Inflammatory macrophage treated with lipopolysaccharide for 4 hours (primary cell): ENCODE measurements around the gene WFS1.

Experiments
- DNase-seq: peaks from one replicate; pipeline ENCODE4 v3.0.0-alpha.2; 2020

The WFS1 gene

DNA sequence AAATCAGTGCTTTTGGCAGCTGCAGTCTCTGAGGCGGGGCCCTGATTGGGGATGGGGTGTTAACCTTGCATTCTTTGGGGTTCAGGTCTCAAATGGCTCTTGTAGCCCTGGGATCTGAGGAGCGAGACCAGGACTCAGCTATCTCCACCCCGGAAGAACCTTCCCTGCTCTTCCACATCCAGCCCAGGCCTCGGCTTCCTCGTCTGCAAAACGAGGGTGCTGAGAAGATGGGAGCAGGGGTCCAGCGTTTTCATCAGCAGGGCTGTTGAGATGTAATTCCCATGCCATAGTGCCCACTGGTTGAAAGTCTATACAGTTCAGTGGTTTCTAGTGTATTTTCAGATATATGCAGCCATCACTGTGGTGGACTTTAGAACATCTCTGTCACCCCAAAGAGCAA lies 34.6 kb upstream of the WFS1 start:
- no peak for DNase-seq

DNA sequence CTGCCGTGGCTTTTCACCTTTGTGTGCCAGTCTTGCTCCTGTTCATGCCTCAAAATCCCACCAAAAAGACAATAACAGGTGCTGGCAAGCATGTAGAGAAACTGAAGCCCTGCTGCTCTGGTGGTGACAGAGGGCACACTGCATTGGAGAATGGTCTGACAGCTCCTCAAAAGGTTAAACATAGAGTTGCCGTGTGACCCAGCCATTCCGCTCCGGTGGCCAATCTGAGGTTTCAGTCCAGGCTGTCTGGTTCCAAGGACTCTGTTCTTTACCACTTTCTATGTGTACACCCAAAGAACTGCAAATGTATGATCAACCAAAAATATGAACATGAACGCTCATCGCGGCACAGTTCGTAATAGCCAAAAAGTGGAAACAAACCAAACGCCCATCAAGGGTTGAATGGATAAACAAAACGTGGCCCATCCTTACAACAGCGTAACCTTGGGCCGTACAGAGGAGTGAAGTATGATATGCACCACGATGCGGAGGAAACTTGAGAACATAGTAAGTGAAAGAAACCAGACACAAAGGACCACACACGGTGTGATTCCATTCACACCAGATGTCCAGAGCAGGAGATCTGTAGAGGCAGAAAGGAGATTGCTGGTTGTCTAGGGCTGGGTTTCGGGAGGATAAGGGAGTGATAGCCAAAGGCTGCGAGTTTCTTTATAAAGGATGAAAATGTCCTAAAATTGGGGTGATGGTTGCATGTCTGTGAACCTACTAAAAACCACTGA lies 33.6 kb upstream of the WFS1 start:
- DNase-seq = no peak

DNA sequence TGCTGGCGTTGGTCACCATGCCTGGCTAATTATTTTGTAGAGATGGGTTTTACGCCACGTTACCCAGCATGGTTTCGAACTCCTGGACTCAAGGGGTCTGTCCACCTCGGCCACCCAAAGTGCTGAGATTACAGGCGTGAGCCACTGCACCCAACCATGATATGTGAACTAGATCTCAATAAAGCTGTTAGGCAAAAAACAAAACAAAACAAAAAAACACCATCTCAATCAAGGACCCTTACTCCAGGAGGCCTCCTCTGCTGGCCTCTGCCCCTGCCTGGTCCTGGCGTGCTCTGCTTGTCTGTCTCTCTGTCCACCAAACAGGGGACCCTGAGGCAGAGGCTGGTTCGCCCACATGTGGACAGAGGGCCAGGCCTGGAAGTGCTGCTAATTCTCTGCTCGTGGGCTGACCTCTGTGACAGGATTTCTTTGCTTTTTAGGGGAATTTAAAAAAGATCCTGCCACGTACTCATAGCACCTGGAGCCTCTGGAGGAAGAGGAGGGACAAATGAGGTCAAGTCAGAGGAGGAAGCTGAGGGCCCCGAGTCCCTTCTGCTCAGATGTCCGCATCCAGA lies 32.7 kb upstream of the WFS1 start:
- no peak for DNase-seq

DNA sequence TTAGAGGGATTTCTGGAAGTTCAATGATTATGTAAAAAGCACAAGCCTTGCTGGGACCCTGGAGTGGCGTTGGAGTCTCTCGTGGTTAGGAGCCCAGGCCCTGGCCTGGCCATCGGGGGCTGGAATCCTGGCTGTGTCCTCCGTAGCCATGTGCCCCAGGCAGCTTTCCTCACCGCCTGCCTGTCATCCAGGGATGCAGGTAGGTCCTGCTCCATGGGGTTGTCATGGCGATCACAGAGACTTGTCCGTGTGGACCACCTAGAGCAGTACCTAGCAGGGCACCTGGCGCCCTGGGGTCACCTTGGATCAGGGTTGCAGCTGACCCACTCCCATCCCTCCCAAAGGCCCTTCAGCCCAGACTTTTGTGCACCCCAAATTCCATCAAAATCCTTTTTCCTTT lies 30.2 kb upstream of the WFS1 start:
- no peak for DNase-seq

DNA sequence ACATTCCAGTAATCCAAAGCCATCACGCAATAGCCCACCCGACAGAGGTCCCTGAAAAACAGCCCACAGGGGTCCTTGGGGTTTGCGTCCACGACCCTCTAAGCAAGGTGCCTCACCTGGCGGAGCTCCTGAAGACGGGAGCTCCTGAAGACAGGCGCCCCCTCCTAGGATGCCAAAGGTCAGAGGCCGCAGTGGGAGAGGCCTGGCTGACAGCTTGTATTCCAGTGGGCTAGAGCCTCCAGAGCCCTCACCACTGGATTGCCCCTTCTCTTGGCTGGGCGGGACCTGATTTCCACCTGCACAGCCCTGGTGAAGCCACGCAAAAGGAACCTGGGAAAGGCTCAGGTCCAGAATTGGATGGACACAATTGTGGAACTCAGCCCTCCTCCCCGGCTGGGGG lies 29.7 kb upstream of the WFS1 start:
- DNase-seq = no peak

DNA sequence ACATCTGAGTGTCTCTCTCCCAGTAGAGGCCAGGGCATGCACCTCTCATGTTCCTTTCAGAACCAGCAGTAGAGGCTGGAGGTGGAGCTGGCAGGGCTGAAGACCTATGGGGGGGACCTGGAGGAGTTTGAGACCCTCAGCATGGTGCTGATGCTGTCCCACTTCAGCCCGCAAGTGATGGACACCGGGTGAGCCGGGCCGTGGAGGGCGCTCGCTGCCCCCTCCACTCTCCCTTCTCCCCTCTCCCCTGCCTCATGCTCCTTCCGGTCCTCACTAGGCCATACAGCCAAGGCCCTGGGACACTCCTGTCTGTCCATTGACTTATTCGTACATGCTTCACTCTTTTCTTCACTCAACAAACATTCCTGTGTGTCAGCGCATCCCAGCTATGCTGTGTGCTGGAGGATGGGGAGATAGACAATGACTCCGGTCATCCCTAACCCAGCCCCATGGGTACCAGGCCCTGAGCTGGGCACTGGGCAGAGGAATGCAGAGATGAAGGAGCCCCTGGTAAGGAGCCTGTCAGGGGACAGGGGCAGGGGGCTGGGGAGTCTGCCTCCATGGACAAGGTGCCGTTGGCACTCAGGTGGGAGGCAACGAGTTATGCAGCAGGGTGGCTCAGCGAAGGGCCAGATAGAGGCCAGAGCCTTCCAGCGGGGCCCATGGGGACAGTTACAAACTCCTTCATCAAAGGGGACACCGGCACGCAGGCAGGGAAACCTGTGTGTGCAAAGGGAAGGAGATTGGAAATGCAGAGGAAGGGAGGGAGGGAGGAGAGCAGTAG lies 28.4 kb upstream of the WFS1 start:
- DNase-seq = no peak

DNA sequence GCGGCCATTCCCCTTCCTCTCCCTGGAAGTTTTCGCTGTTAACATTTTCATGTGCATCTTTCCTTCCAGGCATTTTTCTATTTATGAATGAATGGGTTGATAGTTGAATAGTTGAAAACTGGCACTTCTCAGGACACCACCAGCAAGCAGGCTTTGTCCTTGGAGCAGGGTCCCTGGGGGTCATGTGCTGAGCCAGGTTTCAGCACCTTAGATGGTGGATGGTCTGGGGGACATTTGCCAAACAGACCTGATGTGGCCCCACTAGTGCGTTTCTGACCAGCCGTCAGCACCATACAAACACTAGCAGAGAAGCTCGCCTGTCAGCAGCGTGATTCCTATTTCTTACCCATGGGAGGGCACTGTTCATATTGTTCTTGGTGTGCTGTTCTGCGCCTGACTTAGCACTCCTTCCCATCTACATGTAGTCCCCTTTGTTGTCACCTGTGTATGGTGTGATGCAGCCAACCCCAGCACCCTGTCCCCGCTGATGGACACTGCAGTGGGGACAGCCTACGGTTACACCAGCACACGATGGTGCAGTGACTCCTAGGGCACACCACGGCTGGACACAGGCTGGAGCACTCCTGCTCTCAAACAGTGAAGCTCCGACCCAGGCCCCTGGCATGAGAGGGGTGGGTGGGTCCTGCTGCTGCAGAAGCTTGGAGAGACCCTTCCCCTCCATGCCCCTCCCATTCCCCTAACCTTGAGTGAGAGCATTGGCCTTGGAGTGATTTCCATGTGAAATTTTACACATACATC lies 27.2 kb upstream of the WFS1 start:
- no peak for DNase-seq

DNA sequence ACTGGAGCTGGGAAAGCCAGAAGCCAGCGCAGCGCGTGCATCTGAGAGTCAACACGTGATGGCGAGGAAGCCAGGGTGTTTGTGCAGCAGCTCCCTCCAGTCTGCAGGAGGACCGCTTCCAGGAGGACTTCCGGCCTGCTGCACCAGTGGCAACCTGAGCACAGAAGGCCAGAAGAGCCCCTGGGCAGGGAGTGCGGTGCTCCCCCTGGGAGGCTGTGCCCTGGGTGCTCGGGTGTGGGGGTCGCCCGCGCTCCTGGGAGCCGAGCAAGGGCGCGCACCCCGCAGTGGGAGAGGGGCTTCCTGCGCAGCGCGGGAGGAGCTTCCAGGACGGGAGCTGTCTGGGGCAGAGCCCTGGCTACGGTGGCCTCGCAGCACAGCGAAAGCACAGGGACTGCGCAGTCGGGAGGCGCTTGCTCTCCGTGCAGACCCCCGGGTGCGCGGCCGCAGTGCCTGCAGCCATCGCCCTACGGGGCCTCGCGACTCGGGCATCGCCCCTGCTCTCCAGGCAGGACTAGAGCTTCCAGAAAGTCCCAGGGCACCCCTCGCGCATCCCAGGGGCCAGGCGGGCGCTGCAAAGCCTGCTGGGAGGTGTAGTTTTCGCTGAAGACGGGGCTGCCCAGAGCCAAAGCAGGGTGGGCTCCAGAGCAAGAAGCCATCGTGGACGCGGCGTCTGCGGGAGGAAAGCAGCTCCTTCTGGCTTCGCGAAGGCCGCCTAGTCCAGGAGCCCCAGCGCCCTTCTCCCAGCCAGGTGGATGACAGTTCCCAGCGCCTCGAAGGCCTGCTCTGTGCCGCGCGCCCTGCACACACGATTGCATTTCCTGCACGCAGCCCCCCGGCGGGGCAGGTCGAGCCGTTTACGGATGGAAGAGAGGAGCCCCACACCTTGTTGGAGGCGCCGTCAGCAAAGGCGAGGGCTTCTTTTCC lies 24.1 kb upstream of the WFS1 start:
- DNase-seq = no peak

DNA sequence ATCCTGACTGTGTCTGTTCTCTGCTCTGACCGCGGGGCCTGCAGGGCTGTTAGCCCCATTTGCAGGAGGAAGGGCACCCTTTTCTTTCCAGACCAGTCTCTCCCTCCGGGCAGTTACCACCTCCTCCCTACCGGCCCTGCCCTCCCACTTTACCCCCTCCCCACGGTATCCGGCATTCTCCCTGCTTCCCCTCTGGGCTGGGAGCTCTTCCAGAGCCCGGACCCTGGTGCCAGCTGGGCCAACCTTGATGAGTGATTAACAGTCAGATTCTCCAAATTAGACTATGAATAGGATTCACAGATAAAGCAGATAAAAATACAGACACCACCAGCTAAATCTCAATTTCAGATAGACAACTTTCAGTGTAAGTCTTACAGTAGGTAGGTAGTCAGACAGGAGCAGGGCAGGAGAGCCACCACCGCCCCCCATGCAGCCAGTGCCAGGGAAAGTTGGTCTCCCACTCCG lies 23.4 kb upstream of the WFS1 start:
- no peak for DNase-seq

DNA sequence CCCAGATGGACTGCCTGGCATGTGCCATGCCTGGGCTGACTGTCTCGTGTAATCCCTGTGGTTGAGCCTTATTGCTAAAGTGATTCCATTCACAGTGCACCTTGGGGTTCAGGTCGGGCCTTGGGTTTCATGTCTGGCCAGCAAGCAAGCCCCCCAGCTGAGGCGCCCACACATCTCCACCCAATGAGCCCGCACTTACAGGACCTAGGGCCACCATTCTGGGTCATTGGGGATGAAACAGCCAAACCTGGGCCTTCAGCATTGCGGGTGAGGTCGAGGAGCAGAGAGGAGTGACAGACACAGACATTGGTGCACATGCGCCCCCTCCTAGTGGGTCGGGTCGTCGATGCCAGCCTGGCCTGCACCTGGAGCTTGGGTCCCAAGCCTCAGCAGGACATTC lies 21.3 kb upstream of the WFS1 start:
- no peak for DNase-seq

DNA sequence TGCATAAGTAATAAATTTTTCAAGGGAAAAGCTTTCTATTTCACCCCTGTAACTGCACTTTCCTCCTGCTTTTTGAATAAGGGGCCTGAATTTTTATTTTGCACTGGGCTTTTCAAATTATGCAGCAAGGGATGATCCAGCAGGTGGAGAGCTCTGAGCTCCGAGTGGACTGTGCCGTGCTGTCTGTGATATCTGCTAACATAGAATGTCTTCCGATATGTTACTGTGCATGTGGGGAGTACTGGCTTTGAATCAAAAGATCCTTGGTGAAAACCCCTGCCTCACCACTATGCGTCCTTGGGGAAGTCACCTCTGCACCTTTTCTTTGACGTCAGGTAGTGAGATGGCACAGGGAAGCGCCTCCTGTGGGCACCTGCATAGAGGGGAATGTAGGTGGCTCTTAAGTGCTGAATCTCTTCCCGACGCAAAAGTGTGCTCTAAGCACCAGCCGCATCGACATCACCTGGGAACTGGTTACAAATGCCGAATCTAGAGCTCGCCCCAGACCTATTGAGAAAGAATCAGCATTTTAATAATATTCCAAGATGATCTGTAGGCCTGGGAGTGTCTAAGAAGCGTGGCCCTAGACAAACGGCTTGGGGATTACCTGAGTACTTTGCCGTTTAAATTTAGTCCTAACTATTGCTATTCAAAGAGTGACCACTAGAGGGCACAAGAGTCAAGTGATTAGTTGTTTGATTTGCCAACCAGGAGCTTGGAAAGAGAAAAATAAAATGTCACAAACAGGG lies 19.2 kb upstream of the WFS1 start:
- peak; percentile 52 for DNase-seq

DNA sequence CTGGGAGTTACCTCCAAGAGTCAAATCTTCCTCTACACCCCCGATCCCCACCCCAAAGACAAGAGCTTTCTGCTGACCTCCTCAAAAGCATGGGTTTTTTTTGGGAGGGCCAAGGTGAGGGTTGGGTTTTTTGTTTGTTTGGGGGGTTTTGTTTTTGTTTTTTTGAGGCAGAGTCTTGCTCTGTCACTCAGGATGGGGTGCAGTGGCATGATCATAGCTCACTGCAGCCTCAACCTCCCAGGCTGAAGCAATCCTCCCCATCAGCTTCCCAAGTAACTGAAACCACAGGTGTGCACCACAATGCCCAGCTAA lies 18.7 kb upstream of the WFS1 start:
- DNase-seq = no peak

DNA sequence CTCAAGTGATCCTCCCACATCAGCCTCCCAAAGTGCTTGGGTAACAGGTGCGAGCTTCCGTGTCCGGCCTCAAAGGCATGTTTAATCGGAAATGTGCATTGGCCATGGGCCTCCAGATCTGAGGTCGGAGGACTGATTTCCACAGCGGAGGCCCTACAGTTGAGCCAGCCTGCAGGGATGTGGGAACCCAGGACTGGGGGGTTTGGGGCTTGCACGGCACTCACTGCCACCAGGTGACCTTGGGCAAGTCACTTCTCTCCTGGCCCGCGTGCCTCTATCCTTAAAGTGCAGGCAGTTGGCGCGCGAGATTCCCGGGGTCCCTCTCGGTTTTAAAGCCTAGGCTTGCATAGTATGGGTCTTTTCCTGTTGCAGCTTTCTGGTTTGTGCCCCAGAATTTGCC lies 18.3 kb upstream of the WFS1 start:
- no peak for DNase-seq

DNA sequence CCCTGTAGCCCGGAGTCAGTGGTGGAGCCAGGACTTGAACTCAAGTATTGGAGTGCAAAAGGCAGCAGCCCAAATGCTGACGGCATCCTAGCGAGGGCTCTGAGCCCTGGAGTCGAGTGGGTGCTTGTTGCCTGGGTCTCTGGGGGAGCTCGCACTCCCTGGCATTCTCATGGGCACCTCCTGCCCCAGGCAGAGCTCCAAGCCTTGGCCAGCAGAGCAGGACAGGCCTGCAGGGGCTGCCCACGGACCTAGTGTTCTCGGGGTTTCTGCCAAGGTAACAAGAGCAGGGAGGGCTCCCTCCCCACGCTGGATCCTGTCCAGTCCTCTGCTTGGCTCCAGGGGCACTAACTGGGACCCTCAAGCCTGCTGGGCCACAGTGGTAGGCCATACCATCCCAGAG lies 17.6 kb upstream of the WFS1 start:
- DNase-seq = no peak

DNA sequence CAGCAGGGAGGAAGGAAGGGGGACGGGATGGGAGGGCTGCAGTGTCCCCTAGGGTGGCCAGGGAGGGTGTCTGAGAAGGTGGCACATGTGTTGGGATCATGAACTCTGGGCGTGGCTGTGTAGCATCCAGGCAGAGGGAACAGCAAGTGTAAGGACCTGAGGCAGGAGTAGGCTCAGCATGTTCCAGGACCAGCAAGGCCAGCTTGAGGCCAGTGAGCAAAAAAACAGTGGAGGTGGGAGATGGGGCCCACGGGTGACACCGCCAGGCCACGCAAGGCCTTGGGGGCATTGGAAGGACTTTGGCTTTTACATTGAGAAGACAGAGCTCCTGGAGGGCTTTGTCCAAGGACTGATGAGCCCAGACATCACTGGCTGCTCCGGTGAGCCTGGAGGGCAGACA lies 16.5 kb upstream of the WFS1 start:
- no peak for DNase-seq

DNA sequence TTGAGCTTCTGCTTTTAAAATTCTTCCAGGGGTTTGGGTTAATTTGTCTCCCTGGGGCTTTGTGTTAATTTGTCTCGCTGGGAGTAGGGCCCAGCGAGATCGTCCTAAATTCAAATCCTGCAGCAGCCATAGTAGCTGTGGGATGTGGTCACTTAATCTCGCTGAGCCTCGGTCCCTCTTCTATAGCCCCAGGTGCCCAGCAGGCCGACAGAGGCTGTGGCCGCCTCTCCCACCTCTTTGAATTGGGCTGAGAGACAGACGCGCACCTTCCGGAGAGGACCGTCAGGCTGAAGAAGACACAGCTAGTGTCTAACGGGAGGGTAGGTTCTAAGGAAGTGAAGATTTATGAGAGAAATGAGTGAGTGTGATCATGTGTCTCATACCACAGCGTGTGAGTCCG lies 15.7 kb upstream of the WFS1 start:
- no peak for DNase-seq

DNA sequence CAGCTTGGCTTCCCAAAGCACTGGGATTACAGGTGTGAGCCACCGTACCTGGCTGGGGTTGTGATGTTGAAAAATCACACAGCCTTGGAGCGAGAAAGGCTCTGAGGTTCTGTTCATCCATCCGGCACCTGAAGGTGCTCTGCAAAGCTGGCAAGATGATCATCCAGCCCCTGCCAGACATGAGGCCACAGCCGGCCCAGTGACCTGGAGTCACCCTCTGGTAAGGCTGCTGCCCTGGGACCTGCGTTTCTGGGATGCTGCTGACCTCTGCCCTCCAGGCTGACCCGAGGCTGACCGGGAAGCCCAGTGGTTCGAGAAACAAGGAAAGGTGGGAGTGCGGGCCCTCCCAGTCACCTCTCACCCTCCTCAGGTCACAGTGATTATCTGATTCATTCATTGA lies 13.5 kb upstream of the WFS1 start:
- no peak for DNase-seq

DNA sequence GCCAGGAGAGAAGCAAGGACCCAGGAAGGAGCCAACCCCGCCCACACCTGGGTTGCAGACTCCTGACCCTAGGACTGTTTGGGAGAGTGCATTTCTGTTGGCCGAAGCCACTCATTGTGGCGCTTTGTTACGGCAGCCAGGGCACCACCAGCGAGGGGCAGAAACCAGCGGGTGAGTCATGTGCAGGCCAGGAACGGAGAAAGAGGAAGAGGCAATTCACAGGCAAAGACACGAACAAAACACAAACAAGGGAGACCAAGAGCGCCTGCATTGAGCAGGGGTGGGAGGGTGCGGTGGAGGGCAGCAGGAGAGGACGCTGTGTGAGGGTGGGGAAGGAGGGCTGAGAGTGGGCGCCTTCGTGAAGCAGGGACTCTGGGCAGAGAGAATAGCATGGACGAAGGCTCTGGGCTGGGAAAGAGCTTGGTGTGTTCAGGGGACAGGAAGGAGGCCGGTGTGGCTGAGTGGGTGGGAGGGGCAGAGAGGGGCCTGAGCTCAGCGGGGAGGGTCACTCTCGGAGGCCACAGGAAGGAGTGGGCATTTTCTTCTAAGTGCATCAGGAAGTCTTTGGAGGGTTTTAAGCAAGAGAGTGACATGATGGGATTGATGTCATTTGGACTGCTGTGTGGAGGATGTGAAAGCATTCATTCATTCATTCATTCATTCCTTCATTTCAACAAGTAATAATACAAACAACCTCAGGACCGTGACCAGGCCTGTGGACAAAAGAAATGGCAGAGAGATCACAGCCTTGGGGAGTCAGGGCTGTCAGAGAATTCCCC lies 12.2 kb upstream of the WFS1 start:
- peak; percentile 82 for DNase-seq

DNA sequence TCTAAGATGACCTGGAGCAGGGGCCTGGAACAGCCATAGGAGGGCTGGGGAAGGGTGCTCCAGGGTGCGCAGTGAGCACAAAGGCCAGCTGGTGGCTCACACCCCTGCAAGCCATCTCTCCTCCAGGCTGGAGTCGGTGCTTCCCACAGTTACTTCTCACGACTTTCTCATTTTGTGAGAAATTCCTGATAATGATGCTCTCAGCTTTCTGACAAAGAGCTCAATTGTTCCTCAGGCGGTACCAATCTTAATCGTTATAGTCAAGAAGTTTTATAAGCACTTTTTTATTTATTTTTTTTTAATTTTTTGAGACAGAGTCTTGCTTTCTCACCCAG lies 11.7 kb upstream of the WFS1 start:
- no peak for DNase-seq

DNA sequence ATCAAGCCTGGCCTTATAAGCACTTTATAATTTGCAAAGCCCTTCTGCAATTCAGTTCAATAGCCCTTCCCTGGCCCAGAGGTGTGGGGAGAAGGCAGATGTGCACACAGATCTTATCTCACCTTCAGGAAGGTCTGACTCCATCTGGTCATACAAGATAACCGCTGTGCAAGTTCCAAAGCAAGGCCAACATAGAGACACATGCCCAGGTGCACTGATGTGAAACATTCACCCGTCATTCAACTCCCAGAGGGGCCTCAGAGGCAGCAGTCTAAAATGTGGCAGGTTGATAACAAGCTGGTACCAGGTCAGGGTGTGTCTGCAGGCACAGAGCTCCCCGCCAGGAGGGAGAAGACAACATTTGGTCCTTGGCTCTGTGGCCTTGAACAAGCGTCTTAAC lies 10.9 kb upstream of the WFS1 start:
- DNase-seq = no peak

DNA sequence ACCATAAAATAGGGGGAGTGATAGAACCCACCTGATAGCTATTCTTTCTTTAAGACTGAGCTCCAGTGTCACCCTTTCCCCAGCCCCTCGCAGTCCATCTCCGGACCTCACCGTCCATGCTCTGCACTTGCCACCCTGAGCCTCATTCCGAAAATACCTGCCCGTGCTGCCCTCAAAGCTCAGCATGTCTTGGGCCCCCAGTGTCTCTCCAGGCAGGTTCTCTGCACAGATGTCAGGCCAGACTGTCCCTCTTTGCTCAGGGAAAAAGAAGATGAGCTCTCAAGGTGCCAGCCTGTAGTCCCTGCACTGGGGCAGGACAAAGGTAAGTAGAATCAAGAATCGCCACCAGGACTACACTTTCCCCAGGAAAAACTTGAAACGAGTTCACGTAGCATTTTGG lies 9.8 kb upstream of the WFS1 start:
- DNase-seq = no peak
